Fibroblast of the aortic adventitia (primary cell): ENCODE results near the gene BLACAT1. TPM values are rescaled to one million over a fixed set of nuclear protein-coding genes. Genes with fewer than 3 reads are reported as not detected.

Experiments used
- DNase-seq: peaks from one replicate; pipeline ENCODE4 v3.0.0-alpha.2; 2010; ENCODE audit warnings: low read depth
- H3K4me3 ChIP-seq: 2 replicates; pipeline ENCODE4 v1.5.1; 2011; ENCODE audit warnings: low read depth, mild to moderate bottlenecking, control low read depth, low read length, moderate library complexity
- CTCF ChIP-seq: IDR thresholded peaks from 2 replicates; pipeline ENCODE4 v1.5.1; 2011; ENCODE audit warnings: mild to moderate bottlenecking, low read length, control low read depth, inconsistent platforms; ENCODE audit not compliant: insufficient read depth
- total RNA-seq: library from RNA; depleted of rRNA; stranded (reverse); fragments of >200 nt; gene quantifications from 2 replicates; pipeline ENCODE4 v1.2.3, GENCODE V29; 2012; ENCODE audit warnings: low replicate concordance

The BLACAT1 gene
- total RNA-seq, 1 donor, result 0.09 TPM

DNA sequence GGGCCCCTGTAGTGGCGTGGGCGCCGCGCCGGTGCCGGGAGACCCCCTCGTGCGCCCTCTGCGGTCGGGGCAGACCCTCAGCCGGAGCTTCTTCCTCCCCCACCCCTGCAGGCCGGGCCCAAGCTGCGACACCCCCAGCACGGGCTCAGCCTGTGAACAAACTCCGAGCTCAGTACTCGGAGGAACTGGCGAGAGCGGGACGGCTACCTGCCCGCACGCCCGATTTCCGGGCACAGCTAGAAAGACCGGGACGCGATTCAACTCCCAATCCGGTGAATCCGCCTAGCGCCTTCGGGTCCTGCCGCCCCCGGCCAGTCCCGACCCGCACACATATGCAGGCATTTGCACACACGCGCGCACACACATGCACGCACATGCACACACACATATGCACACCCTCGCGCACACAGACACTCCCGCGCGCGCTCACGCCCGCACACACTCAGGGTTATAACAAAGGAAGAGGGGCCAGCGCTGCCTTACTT is 580 bp upstream of the BLACAT1 start:
- no peak for TF ChIP-seq CTCF
- no peak for DNase-seq

GRCh38 chr1:205454903-205455335 is 926 bp downstream of the BLACAT1 start:
- no peak for TF ChIP-seq CTCF
- no peak overlapping the region for H3K4me3 ChIP-seq
- no peak for DNase-seq

More for the DNA sequence above, 580 bp upstream of the BLACAT1 start:
- H3K4me3 ChIP-seq, result no peak overlapping the region

DNA sequence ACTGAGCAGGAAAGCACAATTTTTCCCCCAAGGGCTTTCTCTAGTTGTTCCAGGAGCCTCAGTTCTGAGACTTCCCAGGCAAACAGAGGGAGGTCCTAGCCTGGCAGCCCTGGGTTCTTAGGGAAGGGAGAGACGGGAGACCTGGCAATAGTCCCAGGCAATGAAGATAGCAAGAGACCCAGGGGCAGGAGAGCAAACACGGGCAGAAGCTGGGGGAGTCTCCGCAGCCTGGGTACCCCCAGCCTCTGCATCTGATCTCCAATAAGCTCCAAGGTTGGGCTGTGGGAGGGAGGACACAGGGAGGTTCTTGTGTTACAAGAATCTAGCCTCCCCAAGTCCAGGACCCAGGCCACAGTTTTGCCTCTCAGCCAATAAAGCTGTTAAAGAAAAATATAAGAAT is 2.4 kb downstream of the BLACAT1 start:
- H3K4me3 ChIP-seq, result no peak overlapping the region
- DNase-seq, result no peak
- TF ChIP-seq CTCF, result no peak

GRCh38 chr1:205452933-205453332 is 2.9 kb downstream of the BLACAT1 start:
- TF ChIP-seq CTCF, result no peak
- DNase-seq, result no peak
- H3K4me3 ChIP-seq, result no peak overlapping the region

- no peak overlapping the region for H3K4me3 ChIP-seq
- TF ChIP-seq CTCF, result no peak
- no peak for DNase-seq
Observed at GRCh38 chr1:205452364-205452763, 3.5 kb downstream of the BLACAT1 start.

GRCh38 chr1:205451759-205452164 is 4.1 kb downstream of the BLACAT1 start:
- no peak for DNase-seq
- no peak overlapping the region for H3K4me3 ChIP-seq
- no peak for TF ChIP-seq CTCF

GRCh38 chr1:205451202-205451601 is 4.6 kb downstream of the BLACAT1 start:
- no peak for DNase-seq
- no peak for TF ChIP-seq CTCF

More at GRCh38 chr1:205451202-205451601, 4.6 kb downstream of the BLACAT1 start:
- no peak overlapping the region for H3K4me3 ChIP-seq
